T1000 (cell line): ENCODE data around the gene KLC3.
"Not testable (repeated sequence)": the region's sequence is repeated elsewhere in the genome, so short reads cannot be mapped to it uniquely, and the experiment has no call there.

Experiments
- DNase-seq: peaks from one replicate; lab custom pipeline; 2025; ENCODE audit warnings: mixed read lengths; lab: John Stamatoyannopoulos, UW

The KLC3 gene

DNA sequence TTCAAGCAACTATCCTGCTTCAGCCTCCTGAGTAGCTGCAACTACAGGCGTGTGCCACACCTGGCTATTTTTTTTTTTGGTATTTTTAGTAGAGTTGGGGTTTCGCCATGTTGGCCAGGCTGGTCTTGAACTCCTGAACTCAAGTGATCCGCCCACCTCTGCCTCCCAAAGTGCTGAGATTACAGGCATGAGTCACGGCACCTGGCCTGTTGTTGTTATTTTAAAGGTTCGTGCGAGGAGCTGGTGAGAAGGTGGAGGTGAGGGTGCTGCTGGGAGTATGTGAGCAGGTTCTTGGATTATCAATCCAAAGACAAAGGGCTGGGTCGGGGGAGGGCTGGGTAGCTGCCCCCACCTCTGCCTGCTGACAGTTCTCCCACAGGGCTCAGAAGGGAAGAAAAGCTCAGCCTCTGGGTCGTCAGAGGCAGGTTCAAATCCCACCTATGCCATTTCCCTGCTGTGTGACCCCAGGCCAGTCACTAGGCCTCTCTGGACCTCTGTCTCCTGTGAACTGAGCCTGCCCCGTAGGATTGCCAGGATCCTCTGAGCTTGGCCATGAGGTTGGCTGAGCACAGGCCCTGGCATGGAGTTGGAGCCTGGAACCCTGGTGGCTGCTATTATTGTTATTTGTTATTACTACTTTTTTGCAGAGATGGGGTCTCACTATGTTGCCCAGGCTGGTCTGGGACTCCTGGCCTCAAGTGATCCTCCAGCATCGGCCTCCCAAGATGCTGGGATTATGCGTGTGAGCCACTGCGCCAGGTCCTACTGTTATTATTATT lies 19.4 kb upstream of the KLC3 start:
- no peak for DNase-seq

DNA sequence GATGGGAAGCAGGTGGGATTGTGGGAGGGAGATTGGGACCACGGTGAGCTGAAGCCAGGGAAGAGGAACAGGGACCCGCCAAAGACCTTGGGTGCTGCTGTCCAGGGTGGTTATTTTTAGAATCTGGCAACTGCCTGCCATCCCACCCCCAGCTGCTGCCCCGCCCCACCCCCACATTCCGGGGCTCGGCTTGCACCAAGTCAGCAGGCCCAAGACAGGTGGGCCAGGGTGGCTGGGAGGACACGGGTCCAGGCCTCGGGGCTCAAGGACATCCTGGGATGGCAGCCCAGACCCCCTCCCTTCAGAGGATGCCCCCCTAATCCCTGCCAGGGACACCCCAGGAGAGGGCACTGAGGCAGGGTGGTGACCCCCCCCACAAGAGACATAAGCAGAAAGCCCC lies 18.7 kb upstream of the KLC3 start:
- no peak for DNase-seq

DNA sequence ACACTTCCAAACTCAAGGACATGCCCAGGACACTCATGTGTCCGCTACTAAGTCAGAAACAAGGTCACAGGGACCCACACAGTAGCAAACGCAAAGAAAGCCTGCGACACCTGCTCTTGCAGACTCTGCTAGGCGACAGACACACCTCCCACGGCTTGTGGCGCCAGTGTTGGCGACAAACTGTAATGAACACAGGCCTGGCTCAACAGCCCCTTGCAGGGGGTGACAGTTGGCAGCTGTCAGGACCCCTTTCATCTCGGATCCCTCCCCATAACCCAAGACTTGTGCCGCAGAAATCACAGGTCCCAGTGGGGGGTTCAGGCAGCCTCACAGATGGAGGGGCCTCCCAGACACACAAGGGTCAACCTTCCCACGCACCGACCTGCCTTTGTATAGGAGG lies 18.2 kb upstream of the KLC3 start:
- no peak for DNase-seq

DNA sequence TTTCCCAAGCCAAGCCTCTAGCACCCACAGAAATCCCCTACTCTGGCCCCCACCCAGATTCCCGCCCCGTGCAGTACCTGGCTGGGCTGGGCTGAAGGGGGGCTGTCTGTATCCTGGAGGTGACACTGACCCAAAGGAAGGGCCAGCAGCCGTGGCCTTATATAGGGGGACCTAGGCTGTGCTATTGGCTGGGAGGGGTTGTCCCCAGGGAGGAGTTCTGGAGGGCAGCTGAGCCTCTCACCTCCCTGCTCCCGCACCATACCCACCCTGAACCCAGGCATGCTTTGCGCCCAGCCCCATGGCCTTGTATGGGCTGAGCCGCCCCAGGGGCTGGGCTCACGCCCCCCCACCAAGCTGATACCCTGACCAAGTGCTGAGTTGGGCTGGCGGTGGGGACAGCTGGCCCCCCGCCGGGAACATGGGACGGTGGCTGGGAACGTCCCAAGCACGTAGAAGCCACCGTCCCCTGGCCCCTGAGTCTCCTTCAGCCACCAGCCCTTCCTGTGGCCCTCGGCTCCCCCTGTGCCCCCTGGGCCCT lies 17.7 kb upstream of the KLC3 start, which contains the start of gene CKM:
Gene CKM, minus strand, starts transcription at position 132 of the 538 bp plus-strand sequence. CDS start 3,162 bp downstream, outside the sequence.
- DNase-seq, result no peak

DNA sequence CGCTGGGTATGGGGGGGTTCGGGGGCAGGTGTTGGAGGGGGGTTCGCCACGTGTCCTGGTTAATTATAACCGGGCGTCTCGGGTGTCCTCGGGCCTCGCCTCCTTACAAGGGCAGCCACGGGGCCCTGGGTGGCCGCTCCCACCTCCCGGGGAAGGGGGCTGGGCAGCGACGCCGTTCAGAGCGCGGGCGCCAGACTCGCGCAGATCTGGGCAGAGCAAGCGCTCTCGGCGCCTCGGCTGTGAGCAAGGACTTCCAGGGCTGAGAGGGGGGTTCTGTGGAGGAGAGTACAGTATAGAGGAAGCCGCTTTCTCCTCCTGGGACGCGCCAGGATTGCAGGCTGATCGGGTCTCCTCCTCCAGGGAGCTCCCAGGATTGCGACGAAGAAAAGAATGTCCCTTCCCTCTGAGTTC lies 16.9 kb upstream of the KLC3 start:
- no peak for DNase-seq

DNA sequence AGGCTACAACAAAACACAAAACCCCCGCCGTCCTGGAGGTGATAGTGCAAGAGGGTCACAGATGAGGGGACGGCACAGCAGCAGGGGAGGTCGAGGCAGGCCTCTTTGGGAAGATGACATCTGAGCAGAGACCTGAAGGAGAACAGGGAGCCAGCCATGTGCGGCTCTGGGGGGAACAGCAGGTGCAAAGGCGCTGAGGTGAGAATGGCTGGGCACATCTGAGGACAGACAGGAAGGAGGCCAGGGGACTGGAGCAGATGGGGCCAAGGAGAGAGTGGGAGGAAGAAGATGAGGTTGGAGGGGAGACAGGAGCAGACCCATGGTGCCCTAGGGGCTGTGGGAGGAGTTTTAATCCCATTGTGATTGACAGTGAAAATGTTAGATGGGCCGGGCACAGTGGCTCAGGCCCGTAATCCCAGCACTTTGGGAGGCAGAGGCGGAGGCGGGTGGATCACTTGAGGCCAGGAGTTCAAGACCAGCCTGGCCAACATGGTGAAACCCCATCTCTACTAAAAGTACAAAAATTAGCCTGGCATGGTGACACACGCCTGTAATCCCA lies 16.1 kb upstream of the KLC3 start:
- no peak for DNase-seq

DNA sequence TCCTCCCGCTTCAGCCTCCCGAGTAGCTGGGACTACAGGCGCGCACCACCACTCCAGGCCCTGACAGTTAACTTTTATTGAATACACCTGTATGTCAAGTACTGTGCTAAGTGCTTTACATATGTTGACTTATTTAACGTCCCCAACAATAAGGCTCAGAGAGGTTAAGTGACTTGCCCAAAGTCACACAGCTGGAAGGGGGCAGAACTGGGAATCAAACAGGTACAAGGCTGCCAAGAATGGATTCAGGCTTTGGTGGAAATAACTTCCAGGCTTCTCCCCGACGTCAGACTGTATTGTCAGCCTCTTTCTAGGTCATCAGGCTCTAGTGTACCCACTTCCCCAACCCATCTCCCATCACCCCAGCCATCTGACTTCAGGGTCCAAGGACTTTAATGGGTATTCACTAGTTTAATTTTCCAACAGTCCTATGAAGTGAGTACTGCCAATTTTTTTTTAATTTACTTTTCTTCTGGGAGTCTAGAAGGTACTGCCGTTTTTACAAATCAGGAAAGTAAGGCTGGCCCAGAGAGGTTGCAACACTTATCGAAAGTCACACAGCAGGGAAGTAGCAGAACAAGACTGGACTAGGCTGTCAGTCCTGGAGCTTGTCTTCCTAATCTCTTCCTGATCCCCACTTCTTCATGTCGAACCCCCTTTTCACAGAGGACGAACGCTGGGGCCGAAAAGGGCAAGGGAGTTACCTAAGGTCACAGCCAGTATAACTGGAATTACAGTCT lies 13.0 kb upstream of the KLC3 start:
- no peak for DNase-seq

DNA sequence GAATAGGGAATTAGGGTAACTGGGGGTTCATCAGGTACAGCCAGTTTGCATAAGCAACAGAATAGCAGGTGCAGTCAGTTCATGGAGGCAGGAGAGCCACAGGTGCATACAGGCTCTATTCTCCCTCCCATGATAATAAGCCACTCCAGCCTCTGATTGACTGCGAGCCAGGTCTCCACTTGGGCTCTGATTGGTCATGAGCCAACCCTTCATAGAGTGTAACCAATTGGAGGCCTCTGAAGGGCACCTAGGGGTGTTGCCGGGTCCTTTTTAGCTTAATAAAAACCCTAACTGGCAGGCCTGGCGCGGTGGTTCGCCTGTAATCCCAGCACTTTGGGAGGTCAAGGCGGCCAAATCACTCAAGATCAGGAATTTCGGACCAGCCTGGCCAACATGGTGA lies 9.1 kb upstream of the KLC3 start:
- no peak for DNase-seq

DNA sequence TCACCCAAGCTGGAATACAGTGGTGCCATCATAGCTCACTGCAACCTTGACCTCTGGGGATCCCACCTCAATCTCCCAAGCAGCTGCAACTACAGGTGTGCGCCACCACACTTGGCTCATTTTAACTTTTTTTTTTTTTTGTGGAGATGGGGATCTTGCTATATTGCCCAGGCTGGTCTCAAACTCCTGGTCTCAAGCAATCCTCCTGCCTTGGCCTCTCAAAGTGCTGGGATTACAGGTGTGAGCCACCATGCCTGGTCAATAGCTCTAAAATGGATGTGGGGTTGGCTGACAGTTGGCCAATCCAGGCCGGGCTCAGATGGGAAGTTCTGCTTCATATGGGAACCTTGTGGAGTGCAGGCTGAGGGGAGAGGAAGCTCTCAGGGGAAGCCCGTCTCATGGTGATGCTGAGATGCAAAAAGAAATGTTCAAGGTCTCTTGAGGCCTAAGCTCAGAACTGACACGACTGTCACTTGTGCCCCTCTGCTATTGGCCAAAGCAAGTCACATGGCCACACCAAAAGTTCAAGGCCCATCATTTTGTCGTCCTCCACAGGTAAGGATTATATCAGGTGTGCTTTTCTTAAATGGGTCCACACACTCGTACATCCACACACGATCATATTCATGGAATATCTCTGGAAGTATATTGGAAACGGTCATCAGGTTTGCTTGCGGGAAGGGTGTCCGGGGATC lies 6.8 kb upstream of the KLC3 start:
- DNase-seq, result no peak

DNA sequence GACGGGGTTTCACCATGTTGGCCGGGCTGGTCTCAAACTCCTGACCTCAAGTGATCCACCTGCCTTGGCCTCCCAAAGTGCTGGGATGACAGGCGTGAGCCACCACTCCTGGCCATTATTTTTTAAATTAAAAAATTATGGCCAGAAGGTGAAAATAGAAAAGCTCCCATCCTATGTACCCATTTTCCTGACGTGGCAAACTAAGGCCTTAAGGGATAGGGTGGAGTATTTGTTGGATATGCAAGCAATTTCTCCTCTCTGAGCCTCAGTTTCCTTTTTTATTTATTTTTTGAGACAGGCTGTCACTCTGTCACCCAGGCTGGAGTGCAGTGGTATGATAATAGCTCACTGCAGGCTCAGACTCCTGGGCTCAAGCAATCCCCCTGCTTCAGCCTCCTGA lies 5.7 kb upstream of the KLC3 start:
- DNase-seq, result not testable (repeated sequence)

DNA sequence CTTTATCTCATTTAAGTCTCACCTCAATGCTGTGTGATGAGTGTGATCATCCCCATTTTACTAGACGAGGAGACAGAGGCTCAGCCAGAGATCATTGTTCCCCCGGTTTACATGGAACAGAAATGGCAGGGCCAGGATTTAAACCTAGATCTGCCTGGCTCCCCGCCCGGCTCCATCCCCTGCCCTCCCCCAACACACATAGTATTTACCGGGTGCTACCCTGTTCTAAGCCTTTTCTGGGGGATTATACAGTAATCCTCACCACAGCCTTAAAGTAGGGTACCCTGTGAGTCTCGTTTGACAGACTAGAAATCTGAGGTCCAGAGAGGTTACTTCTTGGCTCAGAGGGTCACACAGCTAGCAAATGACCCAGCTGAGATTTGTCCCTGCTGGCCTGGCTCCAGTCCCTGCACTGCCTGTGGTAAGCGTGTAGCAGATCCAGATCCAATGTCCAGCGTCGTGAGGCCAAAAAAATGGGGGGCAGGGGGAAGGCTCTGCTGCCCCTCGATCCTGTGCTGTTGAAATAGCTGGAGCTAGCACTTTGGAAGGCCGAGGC lies 3.8 kb upstream of the KLC3 start:
- no peak for DNase-seq

DNA sequence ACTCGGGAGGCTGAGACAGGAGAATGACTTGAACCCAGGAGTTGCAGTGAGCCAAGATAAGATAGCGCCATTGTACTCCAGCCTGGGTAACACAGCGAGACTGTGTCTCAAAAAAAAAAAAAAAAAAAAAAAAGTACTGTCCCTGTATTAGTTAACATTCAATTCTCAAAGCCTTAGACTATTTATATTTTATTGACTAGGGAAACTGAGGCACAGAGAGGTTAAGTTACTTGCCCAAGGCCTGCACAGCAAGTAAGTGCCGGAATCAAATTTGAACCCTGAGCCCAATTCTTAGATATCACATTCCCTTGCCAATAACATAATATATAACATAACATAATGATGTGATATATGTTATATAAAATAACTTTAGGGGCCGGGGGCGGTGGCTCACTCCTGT lies 921 bp upstream of the KLC3 start:
- DNase-seq, result no peak

DNA sequence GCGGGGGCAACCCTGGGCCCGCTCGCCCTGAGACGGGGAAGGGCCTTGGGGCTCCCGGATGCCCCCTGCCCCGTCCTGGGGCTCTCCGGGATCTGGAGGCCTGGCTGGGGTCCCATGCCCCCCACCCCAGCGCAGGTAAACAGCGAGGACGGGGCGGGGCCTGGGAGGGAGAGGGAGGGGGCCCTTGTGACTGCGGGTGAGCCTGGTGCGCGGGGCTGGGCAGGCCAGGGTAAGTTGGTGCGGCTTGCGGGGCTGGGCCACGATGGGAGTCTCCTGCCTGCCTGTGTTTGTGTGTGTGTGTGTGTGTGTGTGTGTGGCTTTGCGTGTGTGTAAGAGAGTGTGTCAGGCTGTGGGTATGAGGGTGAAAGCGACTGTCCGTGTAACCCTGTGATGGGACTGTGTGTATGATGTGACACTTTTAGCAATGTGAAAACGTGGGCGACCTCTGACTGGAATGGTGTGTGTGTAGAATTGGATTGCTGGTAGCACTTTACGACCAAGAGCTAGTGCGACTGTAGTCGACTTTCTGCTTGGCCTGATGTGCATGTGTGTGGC lies 426 bp downstream of the KLC3 start:
- DNase-seq, result no peak

DNA sequence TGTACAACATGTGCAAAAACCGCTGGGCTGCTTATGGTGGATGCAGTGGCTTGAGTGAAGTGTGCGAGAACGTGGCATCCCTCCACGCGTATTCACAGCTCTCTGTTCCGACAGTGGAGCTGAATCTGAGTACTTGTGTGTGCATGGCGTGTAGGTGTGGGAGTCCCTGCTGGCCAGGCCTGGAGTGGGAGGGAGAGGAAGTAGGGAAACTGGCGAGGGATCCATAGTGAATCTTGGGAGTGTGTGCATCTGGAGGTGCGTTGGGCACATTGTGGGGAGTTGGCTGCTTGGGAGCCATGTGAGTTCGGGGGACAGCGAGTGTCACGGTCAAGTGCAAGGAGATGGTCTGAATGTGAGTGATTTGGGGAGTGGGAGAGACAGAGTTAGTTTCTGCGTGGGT lies 2.4 kb downstream of the KLC3 start:
- DNase-seq, result no peak

DNA sequence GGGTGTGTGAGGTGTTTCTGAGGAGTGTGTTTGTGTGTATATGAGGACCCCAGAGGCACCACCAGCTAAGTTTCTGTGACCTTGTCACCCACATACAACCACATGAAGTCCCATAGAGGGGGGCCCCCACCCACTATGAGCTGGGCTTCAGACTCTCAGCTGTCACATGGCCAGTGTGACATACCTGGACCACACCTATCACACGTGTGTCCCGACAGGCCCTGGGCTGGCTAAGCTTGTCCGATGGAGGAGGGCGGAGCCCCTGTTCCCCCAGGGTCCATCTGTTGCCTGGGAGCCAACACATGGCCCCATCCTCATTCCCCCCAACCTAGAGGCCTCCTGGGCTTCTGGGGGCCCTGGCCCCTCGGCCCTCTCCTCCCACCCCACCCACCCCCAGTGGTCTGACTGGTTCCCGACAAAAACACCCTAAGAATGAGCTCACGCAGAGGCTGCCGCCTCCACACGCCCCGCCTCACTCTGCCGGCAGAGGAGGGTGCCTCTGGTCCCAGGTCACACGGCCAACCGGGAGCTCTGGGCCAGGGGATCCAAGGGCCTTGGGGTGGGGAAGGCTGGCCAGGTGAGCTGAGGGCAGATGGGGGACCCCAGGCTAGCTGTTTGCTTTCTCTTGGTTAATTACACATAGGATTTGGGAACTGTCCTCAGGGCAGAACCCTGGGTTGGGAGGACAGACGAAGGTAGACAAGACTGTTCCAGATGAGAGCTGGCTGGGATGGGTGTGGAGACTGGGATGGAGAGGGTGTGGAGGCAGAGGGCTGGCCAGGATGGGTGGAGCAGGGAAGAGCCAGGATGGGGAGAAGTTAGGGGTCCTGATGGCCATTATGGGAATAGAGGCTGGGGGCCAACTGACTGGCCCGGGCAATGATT lies 4.3 kb downstream of the KLC3 start:
- no peak for DNase-seq

DNA sequence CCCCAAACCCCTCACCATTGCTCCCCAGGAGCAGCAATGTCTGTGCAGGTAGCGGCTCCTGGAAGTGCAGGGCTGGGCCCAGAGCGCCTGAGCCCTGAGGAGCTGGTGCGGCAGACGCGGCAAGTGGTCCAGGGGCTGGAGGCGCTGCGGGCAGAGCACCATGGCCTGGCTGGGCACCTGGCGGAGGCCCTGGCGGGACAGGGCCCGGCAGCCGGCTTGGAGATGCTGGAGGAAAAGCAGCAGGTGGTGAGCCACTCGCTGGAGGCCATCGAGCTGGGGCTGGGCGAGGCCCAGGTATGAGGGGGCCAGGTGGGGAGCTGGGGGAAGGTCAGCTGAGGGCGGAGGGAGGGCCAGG lies 4.9 kb downstream of the KLC3 start:
- DNase-seq, result no peak

DNA sequence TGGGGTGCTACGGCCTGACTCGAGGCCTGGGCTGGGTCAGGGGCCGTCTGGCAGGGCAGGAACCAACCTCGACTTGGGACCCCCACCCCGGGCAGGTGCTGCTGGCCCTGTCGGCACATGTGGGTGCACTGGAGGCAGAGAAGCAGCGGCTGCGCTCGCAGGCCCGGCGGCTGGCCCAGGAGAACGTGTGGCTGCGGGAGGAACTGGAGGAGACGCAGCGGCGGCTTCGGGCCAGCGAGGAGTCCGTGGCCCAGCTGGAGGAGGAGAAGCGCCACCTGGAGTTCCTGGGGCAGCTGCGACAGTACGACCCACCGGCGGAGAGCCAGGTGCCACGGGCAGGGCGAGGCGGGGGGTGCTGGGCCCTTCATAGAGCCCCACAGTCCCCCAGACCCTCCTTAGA lies 5.9 kb downstream of the KLC3 start:
- DNase-seq, result no peak

DNA sequence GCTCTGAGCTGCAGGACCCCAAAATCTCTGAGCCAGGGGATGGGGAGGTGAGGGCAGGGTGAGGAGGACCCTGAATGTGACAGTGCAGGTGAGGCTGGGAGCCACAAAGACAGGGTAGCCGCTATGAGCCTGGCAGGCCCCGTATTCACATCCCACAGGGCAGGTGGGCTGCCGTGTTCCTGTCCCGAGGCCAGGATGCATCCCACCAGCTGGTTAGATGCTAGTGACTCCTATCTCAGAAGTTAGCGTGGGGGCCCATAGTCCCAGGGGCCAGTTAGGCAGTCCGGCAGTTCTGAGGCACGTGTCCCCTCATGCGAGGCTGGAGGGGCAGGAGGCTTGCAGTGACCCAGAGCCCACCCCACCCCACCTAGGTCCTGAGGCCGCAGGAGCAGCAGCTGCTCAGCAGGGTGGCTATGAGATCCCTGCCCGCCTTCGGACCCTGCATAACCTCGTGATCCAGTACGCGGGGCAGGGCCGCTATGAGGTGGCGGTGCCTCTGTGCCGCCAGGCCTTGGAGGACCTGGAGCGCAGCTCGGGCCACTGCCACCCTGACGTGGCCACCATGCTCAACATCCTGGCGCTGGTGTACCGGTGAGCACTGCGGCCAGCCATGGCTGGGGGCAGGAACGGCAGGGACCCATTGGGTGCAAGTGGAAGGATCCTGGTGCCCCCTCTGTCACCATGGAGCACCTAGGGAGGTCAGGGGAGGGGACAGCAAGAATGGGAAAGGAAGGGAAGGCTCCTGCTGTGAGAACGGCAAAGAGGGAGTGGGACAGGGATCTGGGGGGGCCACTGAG lies 7.2 kb downstream of the KLC3 start:
- no peak for DNase-seq

DNA sequence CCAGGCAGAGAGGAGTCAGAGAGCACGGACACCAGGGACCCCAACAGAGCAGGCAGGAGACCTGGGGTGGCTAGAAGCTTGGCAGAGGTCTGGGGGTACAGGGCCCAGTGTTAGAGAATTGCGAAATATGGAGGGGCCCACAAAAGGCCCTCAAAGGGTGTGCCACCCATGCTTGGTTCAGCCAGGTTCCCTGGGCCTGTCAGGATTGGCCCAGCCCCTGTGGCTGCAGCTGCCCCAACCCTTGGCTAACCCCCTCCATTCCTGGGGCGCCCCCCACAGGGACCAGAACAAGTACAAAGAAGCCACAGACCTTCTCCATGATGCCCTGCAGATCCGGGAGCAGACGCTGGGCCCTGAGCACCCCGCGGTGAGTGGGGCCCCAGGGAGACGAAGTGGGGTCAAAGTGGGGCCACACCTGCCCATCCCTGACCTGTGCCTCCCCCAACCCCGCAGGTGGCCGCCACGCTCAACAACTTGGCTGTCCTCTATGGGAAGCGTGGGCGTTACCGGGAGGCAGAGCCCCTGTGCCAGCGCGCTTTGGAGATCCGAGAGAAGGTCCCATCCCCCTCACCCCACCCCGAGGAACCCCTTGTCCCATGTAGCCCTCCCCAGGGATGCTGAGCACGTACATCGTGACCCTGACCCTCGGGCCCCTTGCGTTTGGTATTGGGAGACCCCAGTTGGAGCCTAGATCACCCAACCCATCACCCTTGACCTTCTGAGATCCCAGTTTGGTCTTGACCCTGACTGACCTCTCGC lies 8.0 kb downstream of the KLC3 start:
- no peak for DNase-seq
